GM12878 (cell line): Measurements from ENCODE around the gene SMARCAL1. TPM values are rescaled to one million over a fixed set of nuclear protein-coding genes. Genes with fewer than 3 reads are reported as not detected.

Source experiments
- ATAC-seq: fragments of 200-7000 bp; cut with Tn5 transposase; 3 replicates; pipeline ENCODE4 v1.9.1; 2020; ENCODE audit warnings: mild to moderate bottlenecking, moderate library complexity
- BruUV-seq: library from RNA; stranded (reverse); fragments of 400-500 nt; replicated peaks from 2 replicates; lab custom pipeline; 2021; lab: Mats Ljungman, UMichigan
- CTCF ChIA-PET: fragments of 300-600 bp; sonication (Branson Sonifier 250); formaldehyde crosslinking; extraction: SDS; loops from one replicate; lab custom pipeline; 2021; ENCODE audit warnings: inconsistent platforms; lab: Yijun Ruan, JAX
- POLR2A ChIA-PET: fragments of 350-600 bp; formaldehyde crosslinking; extraction: SDS; loops from one replicate; lab custom pipeline; 2021; ENCODE audit warnings: inconsistent platforms; lab: Charles Lee
- RAD21 ChIA-PET: fragments of 300-600 bp; sonication (Branson Sonifier 250); formaldehyde crosslinking; loops from one replicate; lab custom pipeline; 2023; ENCODE audit warnings: antibody characterized with exemption; ENCODE audit not compliant: unreplicated experiment; lab: Charles Lee
- SMC1A ChIA-PET: fragments of 300-600 bp; sonication (Branson Sonifier 250); formaldehyde crosslinking; loops from one replicate; lab custom pipeline; 2023; ENCODE audit not compliant: unreplicated experiment, uncharacterized antibody; lab: Charles Lee
- DNase-seq: peaks from one replicate; pipeline ENCODE4 v3.0.0-alpha.2; 2011; ENCODE audit warnings: low read depth, low spot score
- FAIRE-seq: peaks from 3 replicates; lab custom pipeline; 2011; peaks lifted over from hg19 to GRCh38; lab: Jason Lieb, UNC
- H2AFZ ChIP-seq: 2 replicates; pipeline ENCODE4 v1.6.0; 2011; ENCODE audit warnings: low read depth, low read length, control low read depth; ENCODE audit not compliant: control insufficient read depth
- H3K27ac ChIP-seq: 2 replicates; pipeline ENCODE4 v1.5.1; 2011; ENCODE audit warnings: control low read depth; ENCODE audit not compliant: control insufficient read depth, insufficient read depth
- H3K27me3 ChIP-seq, 2 experiments: replicated peaks in 1 of 2; 2 replicates each; pipeline versions ENCODE4 v1.6.0 to v1.6.1; 2011; ENCODE audit warnings: low read length in 1 of 2; ENCODE audit not compliant: control insufficient read depth in 2 of 2, insufficient read depth in 2 of 2
- H3K36me3 ChIP-seq, 2 experiments: 2 replicates each; pipeline ENCODE4 v1.5.1; 2011; ENCODE audit warnings: low read length in 1 of 2; ENCODE audit not compliant: control insufficient read depth in 2 of 2, insufficient read depth in 2 of 2
- H3K4me1 ChIP-seq: 2 replicates; pipeline ENCODE4 v1.6.1; 2011; ENCODE audit warnings: mild to moderate bottlenecking, low read length, moderate library complexity, mixed read lengths; ENCODE audit not compliant: control insufficient read depth, insufficient read depth
- H3K4me2 ChIP-seq: 2 replicates; pipeline ENCODE4 v1.6.0; 2011; ENCODE audit warnings: control low read depth; ENCODE audit not compliant: control insufficient read depth, insufficient read depth
- H3K4me3 ChIP-seq: fragments of 200-600 bp; sonication (generic); 2 replicates; pipeline ENCODE4 v1.5.1; 2016
- H3K79me2 ChIP-seq: 2 replicates; pipeline ENCODE4 v1.6.0; 2011; ENCODE audit warnings: low read length; ENCODE audit not compliant: control insufficient read depth, insufficient read depth
- H3K9ac ChIP-seq: 2 replicates; pipeline ENCODE4 v1.8.0; 2011; ENCODE audit warnings: low read length, control low read depth, mixed read lengths; ENCODE audit not compliant: control insufficient read depth, insufficient read depth
- H3K9me3 ChIP-seq: replicated peaks from 3 replicates; pipeline ENCODE4 v1.5.1; 2011; ENCODE audit warnings: mild to moderate bottlenecking, low read length; ENCODE audit not compliant: control insufficient read depth, insufficient read depth
- H4K20me1 ChIP-seq: 2 replicates; pipeline ENCODE4 v1.6.0; 2011; ENCODE audit not compliant: control insufficient read depth, insufficient read depth
- EGR1 ChIP-seq, 2 experiments: IDR thresholded peaks; 1 replicate in 1 of 2; 2 replicates in 1 of 2; pipeline ENCODE4 v1.6.1; 2011 to 2012; ENCODE audit warnings: low read depth in 2 of 2, low read length in 2 of 2, borderline replicate concordance in 1 of 2, mild to moderate bottlenecking in 1 of 2, moderate library complexity in 1 of 2
- ETV6 ChIP-seq, 2 experiments: fragments of 450-650 bp in 1 of 2; IDR thresholded peaks in 1 of 2; conservative IDR thresholded peaks in 1 of 2; 2 replicates each; pipeline ENCODE4 v1.6.1; 2014; ENCODE audit warnings: antibody characterized with exemption in 1 of 2, borderline replicate concordance in 1 of 2, low read depth in 1 of 2, mild to moderate bottlenecking in 1 of 2, moderate library complexity in 1 of 2
- IKZF2 ChIP-seq, 2 experiments: fragments of 450-650 bp; IDR thresholded peaks; 2 replicates each; pipeline ENCODE4 v1.6.1; 2017; ENCODE audit warnings: mild to moderate bottlenecking in 2 of 2, moderate library complexity in 2 of 2
- NFXL1 ChIP-seq: fragments of 450-650 bp; IDR thresholded peaks from 2 replicates; pipeline ENCODE4 v1.6.1; 2017; ENCODE audit warnings: antibody characterized with exemption, mild to moderate bottlenecking, borderline replicate concordance
- POLR2A ChIP-seq: IDR thresholded peaks from 2 replicates; pipeline ENCODE4 v1.6.1; 2011; ENCODE audit warnings: low read depth, mild to moderate bottlenecking, low read length
- POU2F2 ChIP-seq: IDR thresholded peaks from 3 replicates; pipeline ENCODE4 v1.6.1; 2011; ENCODE audit warnings: low read depth, mild to moderate bottlenecking, low read length, borderline replicate concordance
- SMC3 ChIP-seq: IDR thresholded peaks from 2 replicates; pipeline ENCODE4 v1.6.1; 2011; ENCODE audit warnings: low read length, improper control_type of control experiment, borderline replicate concordance
- STAT3 ChIP-seq: IDR thresholded peaks from 2 replicates; pipeline ENCODE4 v1.6.1; 2011; ENCODE audit warnings: low read depth, low read length, improper control_type of control experiment
- WRNIP1 ChIP-seq: IDR thresholded peaks from 2 replicates; pipeline ENCODE4 v1.6.1; 2011; ENCODE audit warnings: low read depth, low read length, improper control_type of control experiment, borderline replicate concordance
- WGBS: methylation state at CpG from one replicate; pipeline ENCODE4 v1.1.6; 2016; ENCODE audit warnings: low lambda C conversion rate; ENCODE audit not compliant: insufficient replicate concordance, insufficient coverage; ENCODE audit errors: missing lambda C conversion rate; 5-methylcytosine and 5-hydroxymethylcytosine counted together
- in situ Hi-C: fragments of 300-500 bp; cut with MboI; formaldehyde crosslinking; loops from 9 replicates; pipeline ENCODE4 v1.14.3; 2018; ENCODE audit warnings: mixed read lengths
- intact Hi-C: fragments of 100-400 bp; cut with micrococcal nuclease; formaldehyde crosslinking; loops from one replicate; pipeline ENCODE4 v1.14.2; 2022; ENCODE audit not compliant: unreplicated experiment
- polyA plus RNA-seq, 11 experiments: library from polyadenylated mRNA; depleted of rRNA in 4 of 11; unstranded in 6 of 11; stranded (reverse) in 5 of 11; fragments of >200 nt; fragmentation: Nextera tagmentation in 4 of 11; fragmentation: Illumina TruSeq in 1 of 11; extraction: Ambion mirVana in 4 of 11; extraction: Trizol in 1 of 11; gene quantifications; 1 replicate in 1 of 11; 2 replicates in 10 of 11; pipeline versions ENCODE4 v1.2.1 to v1.2.3, GENCODE V29; 2011 to 2016; ENCODE audit warnings: inconsistent platforms in 2 of 11, missing spikeins in 2 of 11, low read depth in 1 of 11
- total RNA-seq, 4 experiments: library from RNA; depleted of rRNA in 3 of 4; stranded (reverse); fragments of >200 nt in 3 of 4; fragmentation: Illumina TruSeq in 1 of 4; extraction: Trizol in 1 of 4; gene quantifications; 2 replicates each; pipeline versions ENCODE4 v1.2.1 to v1.2.3, GENCODE V29; 2013 to 2021
- TF ChIP-seq, protein P1 (sequence below): fragments of 450-650 bp; formaldehyde crosslinking; IDR thresholded peaks from 2 replicates; pipeline ENCODE4 v1.4.0; 2022; ENCODE audit warnings: mild to moderate bottlenecking, moderate library complexity
- TF ChIP-seq, protein P2 (sequence below): IDR thresholded peaks from 2 replicates; pipeline ENCODE4 v1.6.1; 2012; ENCODE audit warnings: low read length, inconsistent platforms
- TF ChIP-seq, protein P3 (sequence below): fragments of 450-650 bp; IDR thresholded peaks from 2 replicates; pipeline ENCODE4 v1.6.1; 2016; ENCODE audit warnings: mild to moderate bottlenecking
- TF ChIP-seq, protein P4 (sequence below): fragments of 450-650 bp; formaldehyde crosslinking; IDR thresholded peaks from 2 replicates; pipeline ENCODE4 v1.4.0; 2020; ENCODE audit warnings: mild to moderate bottlenecking, moderate library complexity
- TF ChIP-seq, protein P5 (sequence below): fragments of 450-650 bp; IDR thresholded peaks from 2 replicates; pipeline ENCODE4 v1.6.1; 2016; ENCODE audit warnings: mild to moderate bottlenecking

The SMARCAL1 gene
- total and polyA plus RNA-seq, 10 of the 15 experiments (the other 5 are each of a cell fraction or from before 2014, with no cell fraction given) = 10.8 to 32.9 (median 21.8) TPM

DNA sequence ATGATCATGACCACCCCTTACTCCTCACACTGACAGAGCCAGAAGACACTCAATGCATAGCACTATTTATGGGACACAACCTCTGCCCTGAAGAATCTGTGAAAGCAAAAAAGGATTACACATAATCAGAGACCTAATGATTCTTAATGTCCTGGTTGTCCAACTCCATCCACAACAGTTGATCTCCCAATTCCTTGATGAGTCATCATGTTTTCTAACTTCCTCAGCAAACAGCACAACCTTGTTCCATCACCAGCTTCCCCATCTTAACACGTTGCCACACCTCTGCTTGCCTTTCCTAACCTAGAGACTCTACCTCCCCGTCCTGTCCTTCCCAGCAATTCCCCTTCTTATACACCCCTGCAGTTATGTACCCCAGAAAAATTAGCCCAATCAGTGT lies 26.8 kb upstream of the SMARCAL1 start:
- ChIA-PET CTCF (no interaction called here), SMC1A (no interaction called here), POLR2A (no interaction called here), RAD21 (no interaction called here)
- no peaks in the 10 kb centered on the region for H3K27me3 ChIP-seq
- H3K36me3 ChIP-seq = no peaks in the 10 kb centered on the region
- intact Hi-C loops (no loop called here), in situ Hi-C loops (no loop called here)
- 27% methylated on average over 2 of the region's 2 CpGs for WGBS
- no peak overlapping the region for H3K9ac ChIP-seq
- H2AFZ ChIP-seq = no peak overlapping the region
- DNase-seq (no peak), FAIRE-seq (no peak), ATAC-seq (no peak)
- H3K4me2 ChIP-seq = no peak overlapping the region
- no peaks in the 10 kb centered on the region for H3K4me1 ChIP-seq
- no peak overlapping the region for H3K27ac ChIP-seq
- H3K9me3 ChIP-seq = no peaks in the 10 kb centered on the region
- no peaks in the 10 kb centered on the region for H3K79me2 ChIP-seq
- no peak overlapping the region for H3K4me3 ChIP-seq
- BruUV-seq = no TSS peak
- no peaks in the 10 kb centered on the region for H4K20me1 ChIP-seq
- TF ChIP-seq, protein P1, sequence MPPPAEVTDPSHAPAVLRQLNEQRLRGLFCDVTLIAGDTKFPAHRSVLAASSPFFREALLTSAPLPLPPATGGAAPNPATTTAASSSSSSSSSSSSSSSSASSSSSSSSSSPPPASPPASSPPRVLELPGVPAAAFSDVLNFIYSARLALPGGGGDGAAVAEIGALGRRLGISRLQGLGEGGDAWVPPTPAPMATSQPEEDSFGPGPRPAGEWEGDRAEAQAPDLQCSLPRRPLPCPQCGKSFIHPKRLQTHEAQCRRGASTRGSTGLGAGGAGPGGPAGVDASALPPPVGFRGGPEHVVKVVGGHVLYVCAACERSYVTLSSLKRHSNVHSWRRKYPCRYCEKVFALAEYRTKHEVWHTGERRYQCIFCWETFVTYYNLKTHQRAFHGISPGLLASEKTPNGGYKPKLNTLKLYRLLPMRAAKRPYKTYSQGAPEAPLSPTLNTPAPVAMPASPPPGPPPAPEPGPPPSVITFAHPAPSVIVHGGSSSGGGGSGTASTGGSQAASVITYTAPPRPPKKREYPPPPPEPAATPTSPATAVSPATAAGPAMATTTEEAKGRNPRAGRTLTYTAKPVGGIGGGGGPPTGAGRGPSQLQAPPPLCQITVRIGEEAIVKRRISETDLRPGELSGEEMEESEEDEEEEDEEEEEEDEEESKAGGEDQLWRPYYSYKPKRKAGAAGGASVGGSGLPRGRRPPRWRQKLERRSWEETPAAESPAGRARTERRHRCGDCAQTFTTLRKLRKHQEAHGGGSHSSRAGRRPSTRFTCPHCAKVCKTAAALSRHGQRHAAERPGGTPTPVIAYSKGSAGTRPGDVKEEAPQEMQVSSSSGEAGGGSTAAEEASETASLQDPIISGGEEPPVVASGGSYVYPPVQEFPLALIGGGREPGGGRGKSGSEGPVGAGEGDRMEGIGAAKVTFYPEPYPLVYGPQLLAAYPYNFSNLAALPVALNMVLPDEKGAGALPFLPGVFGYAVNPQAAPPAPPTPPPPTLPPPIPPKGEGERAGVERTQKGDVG (CRISPR knock-in tag) = no peak
- TF ChIP-seq STAT3 = no peak
- no peak for TF ChIP-seq POLR2A
- no peak for TF ChIP-seq EGR1 (IDR thresholded peaks at IDR 0.05; ENCODE audit: borderline replicate concordance in 1 of 2, low read depth in 2 of 2, low read length in 2 of 2)
- TF ChIP-seq, protein P2, sequence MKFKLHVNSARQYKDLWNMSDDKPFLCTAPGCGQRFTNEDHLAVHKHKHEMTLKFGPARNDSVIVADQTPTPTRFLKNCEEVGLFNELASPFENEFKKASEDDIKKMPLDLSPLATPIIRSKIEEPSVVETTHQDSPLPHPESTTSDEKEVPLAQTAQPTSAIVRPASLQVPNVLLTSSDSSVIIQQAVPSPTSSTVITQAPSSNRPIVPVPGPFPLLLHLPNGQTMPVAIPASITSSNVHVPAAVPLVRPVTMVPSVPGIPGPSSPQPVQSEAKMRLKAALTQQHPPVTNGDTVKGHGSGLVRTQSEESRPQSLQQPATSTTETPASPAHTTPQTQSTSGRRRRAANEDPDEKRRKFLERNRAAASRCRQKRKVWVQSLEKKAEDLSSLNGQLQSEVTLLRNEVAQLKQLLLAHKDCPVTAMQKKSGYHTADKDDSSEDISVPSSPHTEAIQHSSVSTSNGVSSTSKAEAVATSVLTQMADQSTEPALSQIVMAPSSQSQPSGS = no peak
- TF ChIP-seq IKZF2 (IDR thresholded peaks at IDR 0.05) = no peak
- no peak for TF ChIP-seq ETV6 (conservative IDR thresholded peaks at IDR 0.05 in 1 of 2, IDR thresholded peaks at IDR 0.05 in 1 of 2; ENCODE audit: borderline replicate concordance in 1 of 2, low read depth in 1 of 2)
- TF ChIP-seq, protein P3, sequence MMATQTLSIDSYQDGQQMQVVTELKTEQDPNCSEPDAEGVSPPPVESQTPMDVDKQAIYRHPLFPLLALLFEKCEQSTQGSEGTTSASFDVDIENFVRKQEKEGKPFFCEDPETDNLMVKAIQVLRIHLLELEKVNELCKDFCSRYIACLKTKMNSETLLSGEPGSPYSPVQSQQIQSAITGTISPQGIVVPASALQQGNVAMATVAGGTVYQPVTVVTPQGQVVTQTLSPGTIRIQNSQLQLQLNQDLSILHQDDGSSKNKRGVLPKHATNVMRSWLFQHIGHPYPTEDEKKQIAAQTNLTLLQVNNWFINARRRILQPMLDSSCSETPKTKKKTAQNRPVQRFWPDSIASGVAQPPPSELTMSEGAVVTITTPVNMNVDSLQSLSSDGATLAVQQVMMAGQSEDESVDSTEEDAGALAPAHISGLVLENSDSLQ = no peak
- TF ChIP-seq, protein P4, sequence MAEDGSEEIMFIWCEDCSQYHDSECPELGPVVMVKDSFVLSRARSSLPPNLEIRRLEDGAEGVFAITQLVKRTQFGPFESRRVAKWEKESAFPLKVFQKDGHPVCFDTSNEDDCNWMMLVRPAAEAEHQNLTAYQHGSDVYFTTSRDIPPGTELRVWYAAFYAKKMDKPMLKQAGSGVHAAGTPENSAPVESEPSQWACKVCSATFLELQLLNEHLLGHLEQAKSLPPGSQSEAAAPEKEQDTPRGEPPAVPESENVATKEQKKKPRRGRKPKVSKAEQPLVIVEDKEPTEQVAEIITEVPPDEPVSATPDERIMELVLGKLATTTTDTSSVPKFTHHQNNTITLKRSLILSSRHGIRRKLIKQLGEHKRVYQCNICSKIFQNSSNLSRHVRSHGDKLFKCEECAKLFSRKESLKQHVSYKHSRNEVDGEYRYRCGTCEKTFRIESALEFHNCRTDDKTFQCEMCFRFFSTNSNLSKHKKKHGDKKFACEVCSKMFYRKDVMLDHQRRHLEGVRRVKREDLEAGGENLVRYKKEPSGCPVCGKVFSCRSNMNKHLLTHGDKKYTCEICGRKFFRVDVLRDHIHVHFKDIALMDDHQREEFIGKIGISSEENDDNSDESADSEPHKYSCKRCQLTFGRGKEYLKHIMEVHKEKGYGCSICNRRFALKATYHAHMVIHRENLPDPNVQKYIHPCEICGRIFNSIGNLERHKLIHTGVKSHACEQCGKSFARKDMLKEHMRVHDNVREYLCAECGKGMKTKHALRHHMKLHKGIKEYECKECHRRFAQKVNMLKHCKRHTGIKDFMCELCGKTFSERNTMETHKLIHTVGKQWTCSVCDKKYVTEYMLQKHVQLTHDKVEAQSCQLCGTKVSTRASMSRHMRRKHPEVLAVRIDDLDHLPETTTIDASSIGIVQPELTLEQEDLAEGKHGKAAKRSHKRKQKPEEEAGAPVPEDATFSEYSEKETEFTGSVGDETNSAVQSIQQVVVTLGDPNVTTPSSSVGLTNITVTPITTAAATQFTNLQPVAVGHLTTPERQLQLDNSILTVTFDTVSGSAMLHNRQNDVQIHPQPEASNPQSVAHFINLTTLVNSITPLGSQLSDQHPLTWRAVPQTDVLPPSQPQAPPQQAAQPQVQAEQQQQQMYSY (CRISPR knock-in tag) = no peak
- TF ChIP-seq, protein P5, sequence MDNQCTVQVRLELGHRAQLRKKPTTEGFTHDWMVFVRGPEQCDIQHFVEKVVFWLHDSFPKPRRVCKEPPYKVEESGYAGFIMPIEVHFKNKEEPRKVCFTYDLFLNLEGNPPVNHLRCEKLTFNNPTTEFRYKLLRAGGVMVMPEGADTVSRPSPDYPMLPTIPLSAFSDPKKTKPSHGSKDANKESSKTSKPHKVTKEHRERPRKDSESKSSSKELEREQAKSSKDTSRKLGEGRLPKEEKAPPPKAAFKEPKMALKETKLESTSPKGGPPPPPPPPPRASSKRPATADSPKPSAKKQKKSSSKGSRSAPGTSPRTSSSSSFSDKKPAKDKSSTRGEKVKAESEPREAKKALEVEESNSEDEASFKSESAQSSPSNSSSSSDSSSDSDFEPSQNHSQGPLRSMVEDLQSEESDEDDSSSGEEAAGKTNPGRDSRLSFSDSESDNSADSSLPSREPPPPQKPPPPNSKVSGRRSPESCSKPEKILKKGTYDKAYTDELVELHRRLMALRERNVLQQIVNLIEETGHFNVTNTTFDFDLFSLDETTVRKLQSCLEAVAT = no peak
- no peak for TF ChIP-seq WRNIP1
- TF ChIP-seq SMC3 = no peak
- no peak for TF ChIP-seq NFXL1
- TF ChIP-seq POU2F2 = no peak
